Measurements from ENCODE around the gene SLC22A1.

GRCh38 chr6:160130729-160131484 lies 9.3 kb downstream of the SLC22A1 start:
- TF ChIP-seq CTCF (IDR thresholded peaks at IDR 0.05; ENCODE audit: poor library complexity, severe bottlenecking) (no peak), TAF1 (IDR thresholded peaks at IDR 0.05; ENCODE audit: low read depth) (no peak), POLR2AphosphoS5 (IDR thresholded peaks at IDR 0.05) (no peak), EZH2 (IDR thresholded peaks at IDR 0.05; ENCODE audit: borderline replicate concordance, insufficient read depth, low read length, poor library complexity, severe bottlenecking) (no peak)
